ENCODE data around the gene TSPEAR.

The TSPEAR gene

DNA sequence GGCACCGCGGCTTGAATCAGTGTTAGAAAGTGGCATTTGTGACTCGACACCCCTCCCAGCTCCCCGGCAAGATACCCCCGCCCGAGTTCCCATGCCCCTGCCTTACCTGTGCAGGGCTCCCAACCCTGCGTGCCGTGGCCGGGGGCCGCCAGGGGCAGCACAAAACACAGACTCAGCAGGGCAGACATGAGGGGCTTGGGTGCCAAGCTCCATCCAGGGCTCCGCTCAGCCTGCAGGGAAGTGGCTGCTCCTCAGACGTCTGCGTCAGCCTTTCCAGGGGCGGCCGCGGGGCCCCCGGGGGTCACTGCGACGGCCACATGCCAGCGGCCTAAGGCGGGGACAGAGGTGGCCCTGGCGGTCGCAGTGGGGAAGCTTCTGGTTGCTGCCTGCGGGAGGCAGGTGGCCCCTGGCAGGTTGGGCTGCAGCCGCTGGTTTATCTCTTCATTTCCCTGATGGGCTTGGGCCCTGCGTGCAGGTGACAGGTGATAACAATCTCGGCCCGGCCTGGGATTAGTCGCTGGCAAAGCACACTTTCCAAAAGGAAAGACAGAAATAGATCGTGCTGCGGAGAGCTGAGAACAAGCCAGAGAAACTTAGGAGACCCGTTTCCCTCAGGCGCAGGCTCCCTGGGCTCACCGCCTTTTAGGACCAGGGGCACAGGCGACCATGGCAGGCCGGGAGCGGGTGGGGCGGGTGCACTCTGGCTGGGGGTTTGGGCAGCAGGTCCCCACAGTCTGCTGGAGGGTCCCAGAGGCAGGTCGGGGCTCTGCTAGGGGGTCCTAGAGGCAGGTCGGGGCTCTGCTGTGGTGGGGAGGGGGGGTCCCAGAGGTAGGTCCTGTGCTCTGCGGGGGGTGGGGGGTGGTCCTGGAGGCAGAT is at the start of gene TSPEAR:
TSPEAR (minus strand) TSS at position 246 of the 876 bp plus-strand sequence; CDS start at position 188, 58 bp downstream.
- POLR2A ChIA-PET (ENCODE audit: low non-redundant PET), result interaction anchor here (0.6 kb wide), 1 partner anchor 299 kb away, joined by 4 read pairs; no protein-coding TSS in a partner anchor
- CTCF ChIA-PET, result interaction anchor here (0.7 kb wide), 1 partner anchor 53 kb away, joined by 3 read pairs; no protein-coding TSS in a partner anchor
- TF ChIP-seq, protein P1, sequence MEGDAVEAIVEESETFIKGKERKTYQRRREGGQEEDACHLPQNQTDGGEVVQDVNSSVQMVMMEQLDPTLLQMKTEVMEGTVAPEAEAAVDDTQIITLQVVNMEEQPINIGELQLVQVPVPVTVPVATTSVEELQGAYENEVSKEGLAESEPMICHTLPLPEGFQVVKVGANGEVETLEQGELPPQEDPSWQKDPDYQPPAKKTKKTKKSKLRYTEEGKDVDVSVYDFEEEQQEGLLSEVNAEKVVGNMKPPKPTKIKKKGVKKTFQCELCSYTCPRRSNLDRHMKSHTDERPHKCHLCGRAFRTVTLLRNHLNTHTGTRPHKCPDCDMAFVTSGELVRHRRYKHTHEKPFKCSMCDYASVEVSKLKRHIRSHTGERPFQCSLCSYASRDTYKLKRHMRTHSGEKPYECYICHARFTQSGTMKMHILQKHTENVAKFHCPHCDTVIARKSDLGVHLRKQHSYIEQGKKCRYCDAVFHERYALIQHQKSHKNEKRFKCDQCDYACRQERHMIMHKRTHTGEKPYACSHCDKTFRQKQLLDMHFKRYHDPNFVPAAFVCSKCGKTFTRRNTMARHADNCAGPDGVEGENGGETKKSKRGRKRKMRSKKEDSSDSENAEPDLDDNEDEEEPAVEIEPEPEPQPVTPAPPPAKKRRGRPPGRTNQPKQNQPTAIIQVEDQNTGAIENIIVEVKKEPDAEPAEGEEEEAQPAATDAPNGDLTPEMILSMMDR (conservative IDR thresholded peaks at IDR 0.05; ENCODE audit: low read depth), result no peak
- no peak within 1 kb of the TSS for H3K27ac ChIP-seq
- no peak for DNase-seq (ENCODE audit: low spot score)

DNA sequence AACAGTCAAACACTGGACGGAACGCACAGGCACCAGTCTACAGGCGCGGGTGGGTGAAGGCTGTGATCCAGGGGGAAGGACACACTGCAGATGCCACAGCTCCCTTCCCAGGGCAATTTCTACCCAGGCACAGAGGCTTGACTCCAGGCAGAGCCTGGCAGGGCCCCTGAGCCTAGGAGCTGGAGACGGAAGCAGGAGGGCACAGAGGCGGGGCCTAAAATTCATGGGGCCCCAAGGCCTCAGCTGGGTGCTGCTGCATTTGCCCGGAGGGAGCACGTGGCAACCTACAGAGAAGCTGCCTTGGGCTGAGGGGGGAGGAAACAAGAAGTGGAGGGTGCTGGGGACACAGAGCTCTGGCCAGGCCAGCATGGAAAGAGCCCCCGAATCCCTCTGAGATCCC is 49.0 kb upstream of the TSPEAR start:
- CTCF ChIA-PET, result interaction anchor here (0.6 to 1.2 kb wide), 3 partner anchors 18 to 251 kb away, joined by 3 to 5 read pairs (median 4); no protein-coding TSS in a partner anchor
- DNase-seq (ENCODE audit: low spot score), result no peak
- H3K27ac ChIP-seq, result no peak overlapping the region
- TF ChIP-seq, protein P1 (conservative IDR thresholded peaks at IDR 0.05; ENCODE audit: low read depth), result no peak
- POLR2A ChIA-PET (ENCODE audit: low non-redundant PET), result no interaction called here

DNA sequence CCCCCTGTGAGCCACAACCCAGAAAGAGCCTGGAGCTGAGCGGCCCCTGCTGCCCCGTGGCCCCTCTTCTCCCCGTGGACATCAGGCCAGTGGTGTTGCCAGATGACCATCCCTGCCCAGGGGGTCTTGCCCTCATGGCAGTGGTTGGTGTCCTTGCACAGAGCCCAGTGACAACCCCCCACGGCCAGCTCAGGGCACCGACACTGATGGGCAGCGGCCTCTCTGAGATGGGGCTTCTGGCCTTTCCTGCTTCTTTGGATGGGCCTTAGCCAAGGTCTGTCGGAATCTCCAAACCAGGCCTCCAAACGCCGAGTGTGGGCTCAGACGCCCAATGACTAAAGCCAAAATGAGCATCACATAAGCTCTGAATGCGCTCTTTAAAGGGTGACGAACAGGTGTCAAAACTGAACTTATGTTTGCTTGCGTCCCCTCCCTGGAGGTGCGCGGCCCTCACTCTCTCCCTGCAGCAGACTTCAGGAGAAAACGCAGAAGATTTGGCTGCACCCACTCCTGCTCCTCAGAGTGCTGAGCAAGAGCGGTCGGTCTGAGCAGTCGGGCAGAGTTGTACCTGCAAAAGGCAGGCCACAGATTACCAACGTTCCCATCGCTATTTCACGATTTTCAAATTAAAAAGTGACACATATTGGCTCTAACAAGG is 48.4 kb upstream of the TSPEAR start:
- CTCF ChIA-PET, result interaction anchor here (0.9 to 1.2 kb wide), 2 partner anchors 34 to 250 kb away, joined by 3 to 5 read pairs; no protein-coding TSS in a partner anchor
- POLR2A ChIA-PET (ENCODE audit: low non-redundant PET), result no interaction called here
- no peak for DNase-seq (ENCODE audit: low spot score)
- TF ChIP-seq, protein P1 (conservative IDR thresholded peaks at IDR 0.05; ENCODE audit: low read depth), result no peak
- no peak overlapping the region for H3K27ac ChIP-seq

DNA sequence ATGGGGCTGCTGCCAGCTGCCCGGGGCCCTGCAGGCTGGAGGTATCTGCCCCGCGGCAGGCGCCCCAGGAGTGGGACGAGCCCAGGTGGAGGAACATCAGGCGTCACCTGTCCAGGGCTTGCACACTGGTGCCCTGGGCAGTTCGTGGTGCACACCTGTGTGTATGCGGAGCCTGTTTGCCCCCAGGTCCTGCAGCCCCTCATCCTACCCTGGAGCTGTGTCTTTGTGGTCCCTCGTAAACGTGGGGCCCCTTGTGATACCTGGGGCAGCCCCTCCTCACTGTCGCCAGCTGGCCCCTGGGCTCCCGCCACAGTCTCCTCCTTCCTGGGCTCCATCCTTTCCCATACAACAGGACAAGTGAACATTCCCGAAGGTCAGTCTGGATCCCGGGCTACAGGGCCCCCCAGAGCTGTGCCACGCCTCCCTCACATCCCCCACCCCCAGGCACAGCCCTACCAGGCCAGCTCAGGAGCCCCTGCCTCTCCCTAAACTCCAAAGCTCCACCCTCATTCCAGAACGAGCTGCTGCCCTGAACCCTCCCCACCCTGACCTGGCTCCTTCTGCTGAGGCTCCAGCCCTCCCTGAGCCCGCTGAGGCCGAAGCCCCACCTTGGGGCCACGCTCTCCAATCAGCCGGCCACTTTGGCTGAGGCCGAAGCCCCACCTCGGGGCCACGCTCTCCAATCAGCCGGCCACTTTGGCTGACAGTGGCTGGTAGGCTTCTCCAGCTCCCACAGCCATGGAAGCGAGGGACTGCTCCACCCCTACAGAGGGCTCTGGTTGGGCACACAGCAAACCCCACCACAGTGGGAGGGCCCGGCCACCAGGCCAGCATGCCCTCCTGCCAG is 47.6 kb upstream of the TSPEAR start:
- no peak overlapping the region for H3K27ac ChIP-seq
- DNase-seq (ENCODE audit: low spot score), result no peak
- ChIA-PET POLR2A (ENCODE audit: low non-redundant PET) (no interaction called here), CTCF (no interaction called here)
- TF ChIP-seq, protein P1 (conservative IDR thresholded peaks at IDR 0.05; ENCODE audit: low read depth), result no peak

DNA sequence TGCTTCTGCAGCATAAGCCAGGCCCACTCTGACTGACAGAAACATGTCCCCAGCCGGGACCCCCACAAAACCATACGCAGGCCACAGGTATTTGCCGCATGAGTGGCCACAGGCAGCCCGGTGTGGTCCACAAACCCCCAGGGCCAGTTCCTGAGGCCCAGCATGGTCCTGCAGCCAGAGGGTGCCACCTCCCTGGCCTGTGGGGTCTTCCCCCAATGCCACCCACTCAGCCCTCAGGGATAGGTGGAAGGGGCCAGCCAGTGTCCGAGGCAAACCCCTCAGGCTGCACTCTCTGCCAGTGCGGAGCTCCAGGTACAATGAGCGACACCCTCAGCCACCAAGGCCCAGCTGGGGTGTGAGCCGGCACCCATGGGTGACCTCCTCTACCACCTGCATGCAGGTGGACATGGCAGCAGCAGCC is 46.8 kb upstream of the TSPEAR start:
- no peak for DNase-seq (ENCODE audit: low spot score)
- ChIA-PET CTCF (no interaction called here), POLR2A (ENCODE audit: low non-redundant PET) (no interaction called here)
- no peak overlapping the region for H3K27ac ChIP-seq
- TF ChIP-seq, protein P1 (conservative IDR thresholded peaks at IDR 0.05; ENCODE audit: low read depth), result no peak

DNA sequence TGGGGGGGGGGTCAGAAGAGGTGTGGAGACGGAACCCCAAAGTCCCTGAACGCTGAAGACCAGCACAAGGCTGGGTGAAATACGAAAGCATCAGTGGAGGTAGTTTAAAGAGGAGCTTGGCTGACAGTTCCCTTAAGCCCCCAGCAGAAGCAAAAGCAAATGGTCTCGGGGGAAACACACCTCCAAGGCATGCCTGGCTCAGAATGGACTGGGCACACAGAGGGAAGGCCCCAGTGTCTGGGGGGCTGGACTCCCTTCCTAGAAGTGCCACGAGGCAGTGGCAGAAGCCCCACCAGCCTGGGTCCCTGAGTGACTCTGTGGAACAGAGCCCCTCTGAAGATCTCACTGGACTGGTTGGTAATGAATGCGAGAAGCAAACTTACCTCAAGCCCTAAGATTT is 46.4 kb upstream of the TSPEAR start:
- ChIA-PET POLR2A (ENCODE audit: low non-redundant PET) (no interaction called here), CTCF (no interaction called here)
- DNase-seq (ENCODE audit: low spot score), result no peak
- H3K27ac ChIP-seq, result no peak overlapping the region
- TF ChIP-seq, protein P1 (conservative IDR thresholded peaks at IDR 0.05; ENCODE audit: low read depth), result no peak
